GM19238 (cell line): ENCODE data around the gene BTN3A1.
"Not testable (repeated sequence)": the region's sequence is repeated elsewhere in the genome, so short reads cannot be mapped to it uniquely, and the experiment has no call there.

Experiments
- DNase-seq: peaks from one replicate; pipeline ENCODE4 v3.0.0; 2011; ENCODE audit warnings: low spot score; ENCODE audit not compliant: insufficient read length

BTN3A1 gene

GRCh38 chr6:26439151-26440125 lies 37.4 kb downstream of the BTN3A1 start:
- no peak for DNase-seq

DNA sequence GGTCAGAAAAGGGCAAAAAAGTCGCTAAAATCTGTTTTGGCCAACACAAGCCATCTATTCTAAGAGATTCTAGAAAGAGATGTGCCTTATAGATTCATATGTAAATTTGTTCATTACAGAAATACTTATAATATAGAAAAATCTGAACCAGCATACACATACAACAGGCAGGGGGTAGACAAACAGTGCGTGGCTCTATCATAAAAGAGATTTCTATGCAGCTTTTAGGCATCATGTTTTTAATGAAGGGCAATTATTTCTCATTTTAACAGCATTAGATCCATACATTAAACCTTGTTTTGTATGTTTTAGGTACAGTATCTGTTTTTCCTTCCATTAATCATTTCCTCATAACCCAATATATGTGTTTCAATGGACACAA lies 38.9 kb downstream of the BTN3A1 start:
- no peak for DNase-seq

- DNase-seq: no peak
These were observed 39.9 kb downstream of the BTN3A1 start for GRCh38 chr6:26441977-26442376.

- peak; percentile 40 for DNase-seq
These were observed 44.0 kb downstream of the BTN3A1 start for GRCh38 chr6:26445934-26446667.

DNA sequence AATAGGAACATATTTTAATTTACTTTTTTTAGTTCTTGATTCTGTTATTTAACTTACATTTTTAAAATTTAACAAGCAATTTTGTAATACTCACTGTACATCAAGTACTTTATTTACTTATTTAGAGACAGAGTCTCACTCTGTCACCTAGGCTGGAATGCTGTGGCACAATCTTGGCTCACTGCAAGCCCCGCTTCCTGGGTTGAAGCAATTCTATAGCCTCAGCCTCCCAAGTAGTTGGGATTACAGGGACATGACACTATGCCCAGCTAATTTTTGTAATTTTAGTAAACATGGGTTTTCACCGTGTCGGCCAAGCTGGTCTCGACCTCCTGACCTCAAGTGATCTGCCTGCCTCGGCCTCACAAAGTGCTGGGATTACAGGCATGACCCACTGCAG lies 45.2 kb downstream of the BTN3A1 start:
- no peak for DNase-seq

GRCh38 chr6:26450240-26450639 lies 48.2 kb downstream of the BTN3A1 start:
- no peak for DNase-seq

DNA sequence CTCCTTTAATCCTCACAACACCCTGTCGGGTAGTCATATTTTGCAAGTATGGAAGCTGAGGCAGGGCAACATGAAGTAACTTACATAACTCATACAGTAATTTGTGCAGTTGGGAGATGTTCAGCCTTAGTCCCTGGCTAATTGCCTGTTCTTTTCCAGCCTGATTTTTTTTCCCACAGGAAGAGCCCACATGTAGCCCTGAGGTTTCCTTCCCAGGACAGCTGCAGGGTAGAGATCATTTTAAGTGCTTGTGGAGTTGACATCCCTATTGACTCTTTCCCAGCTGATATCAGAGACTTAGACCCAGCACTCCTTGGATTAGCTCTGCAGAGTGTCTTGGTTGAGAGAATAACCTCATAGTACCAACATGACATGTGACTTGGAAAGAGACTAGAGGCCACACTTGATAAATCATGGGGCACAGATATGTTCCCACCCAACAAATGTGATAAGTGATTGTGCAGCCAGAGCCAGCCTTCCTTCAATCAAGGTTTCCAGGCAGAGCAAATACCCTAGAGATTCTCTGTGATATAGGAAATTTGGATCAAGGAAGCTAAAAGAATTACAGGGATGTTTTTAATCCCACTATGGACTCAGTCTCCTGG lies 50.7 kb downstream of the BTN3A1 start:
- no peak for DNase-seq

DNA sequence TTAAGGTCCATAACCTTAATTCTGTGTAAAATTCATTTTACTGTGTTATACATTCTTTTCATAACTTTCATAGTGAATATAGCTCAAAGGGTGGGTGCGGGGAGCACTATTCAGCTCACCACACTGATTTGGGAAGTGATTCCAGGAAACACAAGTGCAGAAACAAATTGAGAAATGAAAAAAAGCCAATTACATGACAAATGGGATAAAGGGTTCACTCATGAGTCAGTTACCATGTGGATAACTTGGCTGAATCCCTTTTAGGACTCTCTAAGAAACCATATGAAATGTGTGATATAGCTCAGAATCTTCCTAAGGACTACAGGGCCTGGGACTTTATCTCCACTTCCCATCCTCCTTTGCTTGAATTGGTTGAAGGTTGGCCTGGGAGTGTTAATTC lies 52.6 kb downstream of the BTN3A1 start:
- no peak for DNase-seq

- no peak for DNase-seq
These were observed 53.4 kb downstream of the BTN3A1 start for GRCh38 chr6:26455357-26455970.

DNA sequence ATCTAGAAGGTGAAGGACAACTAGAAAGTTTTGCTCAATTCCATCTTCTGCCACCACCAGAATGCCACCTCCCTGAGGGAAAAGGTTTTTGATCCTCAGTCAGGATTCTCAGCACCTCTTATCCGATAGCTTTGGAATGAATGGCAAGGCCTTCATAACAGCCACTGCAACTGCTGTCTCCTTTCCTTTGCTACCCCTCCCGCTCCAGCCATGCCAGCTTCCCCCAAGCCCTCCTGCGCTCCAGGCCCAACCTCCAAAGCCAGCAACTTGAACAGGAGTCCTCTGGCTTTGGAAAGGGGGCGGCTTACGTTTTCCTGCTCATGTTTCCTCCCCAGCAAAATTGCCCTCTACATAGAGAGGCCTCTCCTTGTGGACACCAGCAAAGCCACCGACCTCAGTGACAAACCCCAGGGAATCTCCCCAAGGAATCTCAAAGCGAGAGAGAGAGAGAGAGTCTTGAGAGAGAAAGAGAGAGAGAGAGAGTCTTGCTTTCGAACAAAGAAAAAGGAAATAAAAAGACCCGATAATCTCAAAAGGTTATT lies 55.3 kb downstream of the BTN3A1 start:
- no peak for DNase-seq

DNA sequence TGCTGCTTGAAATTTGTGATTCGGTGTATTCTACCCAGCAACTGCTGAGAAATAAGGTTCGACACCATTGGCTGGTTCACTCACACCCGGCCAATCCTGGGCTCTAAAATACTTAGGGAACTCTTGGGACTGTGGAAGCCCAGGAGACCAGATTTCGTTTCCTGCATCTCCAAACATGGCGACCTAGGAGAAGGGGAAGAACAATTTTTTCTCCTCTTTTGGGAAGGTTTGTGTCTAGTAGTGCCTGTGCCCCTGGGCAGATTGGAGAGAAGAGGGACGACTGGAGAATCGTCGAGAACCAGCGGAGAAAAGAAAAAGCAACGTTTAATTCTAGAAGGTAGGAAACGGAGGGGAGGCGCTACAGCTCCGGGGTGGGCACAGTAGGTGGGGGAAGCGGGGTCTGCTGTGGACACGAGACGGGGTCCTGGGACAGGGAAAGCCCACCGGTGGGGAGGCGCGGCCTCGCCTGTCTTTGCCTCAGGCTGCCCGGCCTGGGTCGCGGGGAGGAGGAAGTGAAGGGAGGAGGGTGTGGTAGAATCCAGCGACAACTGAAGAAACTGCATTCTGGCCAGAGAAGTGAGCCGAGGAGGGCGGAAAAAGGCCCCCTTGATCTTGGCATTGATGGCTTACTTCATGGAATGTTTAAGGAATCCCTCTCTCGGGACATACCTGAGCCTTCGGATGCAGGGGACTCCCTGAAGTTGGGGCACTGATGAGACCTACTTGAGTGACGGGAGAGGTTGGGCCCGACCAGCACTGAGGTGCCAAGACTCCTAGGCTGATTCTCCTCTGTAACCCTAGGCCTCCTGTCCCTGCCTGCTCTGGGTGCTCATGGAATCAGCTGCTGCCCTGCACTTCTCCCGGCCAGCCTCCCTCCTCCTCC lies 56.0 kb downstream of the BTN3A1 start, which contains the start of gene BTN2A1:
Gene BTN2A1 (plus strand): TSS at position 150 of the 883 bp plus-strand sequence. CDS start 682 bp downstream, at position 832.
- DNase-seq: peak; percentile 59

GRCh38 chr6:26459023-26459810 lies 57.1 kb downstream of the BTN3A1 start:
- DNase-seq: no peak

- DNase-seq: not testable (repeated sequence)
These were observed 59.3 kb downstream of the BTN3A1 start for GRCh38 chr6:26461353-26461752.

DNA sequence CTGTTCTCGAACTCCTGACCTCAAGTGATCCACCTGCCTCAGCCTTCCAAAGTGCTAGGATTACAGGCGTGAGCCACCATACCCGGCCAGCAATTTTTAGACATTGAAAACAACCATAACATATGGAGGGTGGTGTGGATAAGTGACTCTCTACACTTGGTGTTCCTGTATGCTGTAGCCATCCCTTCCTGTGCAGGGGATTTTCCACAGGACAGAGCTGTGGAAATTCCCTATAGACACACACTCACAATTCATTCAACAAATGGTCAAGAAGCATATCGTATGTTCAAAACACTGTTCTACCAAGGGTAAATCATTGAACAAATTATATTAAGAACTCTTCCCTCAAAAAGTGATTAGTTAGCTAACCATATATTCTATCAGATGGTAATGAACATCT lies 61.9 kb downstream of the BTN3A1 start:
- DNase-seq: no peak

GRCh38 chr6:26464416-26465131 lies 62.5 kb downstream of the BTN3A1 start:
- DNase-seq: no peak
